ENCODE data around the gene MIER3.

DNA sequence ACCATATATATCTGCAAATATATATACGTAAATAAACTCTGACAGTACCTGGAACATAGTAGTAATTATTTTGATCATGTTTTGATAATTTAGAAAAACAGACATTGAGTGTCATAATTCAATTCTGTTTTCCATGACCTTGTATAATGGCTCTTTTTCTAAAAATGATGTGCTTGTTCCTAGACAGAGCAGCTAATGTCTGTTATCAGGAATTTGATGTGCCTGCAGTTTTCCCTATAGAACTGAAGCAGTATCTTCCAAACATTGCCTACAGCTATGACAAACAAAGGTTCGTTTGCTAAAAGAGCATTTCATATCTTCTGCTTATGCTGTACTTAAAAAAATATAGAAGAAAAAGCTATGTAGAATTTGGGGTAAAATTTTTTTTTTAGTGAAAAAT lies 37.2 kb downstream of the MIER3 start:
- no peak for TF ChIP-seq EZH2 (IDR thresholded peaks at IDR 0.05)
- TF ChIP-seq POLR2AphosphoS5 (IDR thresholded peaks at IDR 0.05; ENCODE audit: borderline replicate concordance, low read depth, low read length): no peak

Data from SK-N-MC (cell line).